ENCODE data around the gene PTPRM. TPM values are rescaled to one million over a fixed set of nuclear protein-coding genes. Genes with fewer than 3 reads are reported as not detected.

The PTPRM gene
- total RNA-seq, 1 donor from 2014 or later = 32.3 TPM

DNA sequence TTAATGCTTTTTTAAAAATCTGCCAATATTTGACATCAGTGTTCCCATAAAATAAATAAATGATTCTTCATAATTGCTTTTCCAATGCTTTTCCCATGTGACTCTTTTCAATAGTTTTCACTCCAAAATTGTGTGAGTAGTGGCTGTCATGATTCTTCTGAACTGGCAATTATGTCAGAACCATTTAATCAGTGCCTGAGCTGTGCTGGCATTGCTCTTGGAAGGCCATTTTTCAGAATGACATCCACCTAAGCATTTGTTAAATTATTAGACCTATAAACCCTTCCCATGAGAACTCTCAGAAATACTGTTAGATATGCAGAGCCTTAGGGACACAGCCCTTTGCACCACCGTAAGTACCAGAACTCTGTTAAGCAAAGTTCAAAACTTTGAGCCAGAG is 707.3 kb downstream of the PTPRM start:
- DNase-seq (ENCODE audit: low read depth in 2 of 2) = no peak

DNA sequence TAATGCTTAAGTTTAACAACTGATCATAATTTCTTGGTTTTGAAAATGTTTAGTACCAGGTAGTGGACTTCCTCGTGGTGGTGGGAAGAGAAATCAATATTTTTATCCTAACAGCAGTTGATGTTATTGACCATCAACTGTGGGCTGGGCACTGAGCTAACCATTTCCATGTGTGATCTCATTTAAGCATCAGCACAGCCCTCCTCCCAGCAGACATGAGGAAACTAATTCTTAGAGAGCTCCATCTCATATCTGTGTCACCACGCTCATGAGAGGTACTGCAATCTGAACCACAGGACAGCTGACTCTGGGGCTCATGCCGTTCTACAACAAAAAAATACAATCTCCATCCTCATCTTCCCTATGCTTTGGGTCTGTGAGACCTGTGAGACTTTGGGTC is 709.3 kb downstream of the PTPRM start:
- DNase-seq (ENCODE audit: low read depth in 2 of 2) = no peak

GRCh38 chr18:8277270-8277669 is 710.2 kb downstream of the PTPRM start:
- DNase-seq (ENCODE audit: low read depth in 2 of 2) = no peak

- no peak for DNase-seq (ENCODE audit: low read depth in 2 of 2)
Observed at GRCh38 chr18:8279346-8279745, 712.2 kb downstream of the PTPRM start.

- no peak for DNase-seq (ENCODE audit: low read depth in 2 of 2)
Observed at GRCh38 chr18:8279781-8280330, 712.7 kb downstream of the PTPRM start.

GRCh38 chr18:8283891-8284585 is 716.9 kb downstream of the PTPRM start:
- DNase-seq (ENCODE audit: low read depth in 2 of 2) = peak; percentile 12 to 66

DNA sequence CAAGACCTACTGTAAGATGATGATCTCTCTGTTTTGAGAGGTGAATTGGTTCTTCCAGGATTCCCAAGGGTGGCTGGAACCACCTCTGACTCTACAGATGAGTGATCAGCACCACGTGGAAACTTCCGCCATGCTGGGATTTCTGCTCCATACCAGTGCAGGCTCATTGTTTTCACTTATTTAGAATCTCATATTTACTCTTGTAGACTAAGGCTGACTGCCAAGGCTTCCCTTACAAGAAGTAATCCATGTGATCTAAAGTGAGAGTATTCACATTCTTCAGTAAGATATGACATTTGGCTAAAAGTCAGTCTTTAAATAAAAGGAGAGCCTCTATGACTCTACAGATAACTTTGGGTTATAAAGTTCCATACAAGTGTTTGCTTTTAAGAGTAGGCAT is 719.2 kb downstream of the PTPRM start:
- no peak for DNase-seq (ENCODE audit: low read depth in 2 of 2)

DNA sequence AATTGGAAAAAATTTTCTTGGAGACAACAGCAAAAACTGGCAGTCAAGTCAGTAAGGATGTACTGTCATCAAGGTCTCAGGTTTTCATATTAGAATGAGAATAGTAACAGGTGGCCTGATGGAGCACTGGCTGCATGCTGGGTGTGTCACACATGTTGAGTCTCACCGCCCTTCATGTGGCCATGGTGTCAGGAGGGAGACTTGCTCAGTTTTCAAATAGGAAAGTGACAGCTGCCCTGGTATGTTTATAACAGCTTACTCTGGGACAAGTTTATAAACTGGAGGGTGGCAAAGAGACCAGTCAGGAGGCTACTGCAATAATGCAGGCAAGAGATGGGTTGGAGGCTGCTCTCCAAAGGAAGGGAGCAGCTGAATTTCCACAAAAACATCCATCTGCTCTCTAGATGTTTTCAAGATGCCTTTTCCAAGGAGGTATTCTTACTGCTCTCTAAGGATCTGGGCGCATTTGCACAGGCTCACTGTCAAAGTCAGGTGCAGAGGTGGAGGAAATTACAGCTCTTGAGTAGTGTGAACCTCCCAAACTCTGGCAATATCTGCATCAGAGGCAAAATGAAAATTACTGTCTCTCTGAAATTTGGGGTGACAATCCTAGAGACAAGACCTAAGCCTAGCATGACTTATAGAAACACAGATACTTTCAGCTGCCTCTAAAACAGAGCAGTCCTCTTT is 720.2 kb downstream of the PTPRM start:
- DNase-seq (ENCODE audit: low read depth in 2 of 2) = no peak

DNA sequence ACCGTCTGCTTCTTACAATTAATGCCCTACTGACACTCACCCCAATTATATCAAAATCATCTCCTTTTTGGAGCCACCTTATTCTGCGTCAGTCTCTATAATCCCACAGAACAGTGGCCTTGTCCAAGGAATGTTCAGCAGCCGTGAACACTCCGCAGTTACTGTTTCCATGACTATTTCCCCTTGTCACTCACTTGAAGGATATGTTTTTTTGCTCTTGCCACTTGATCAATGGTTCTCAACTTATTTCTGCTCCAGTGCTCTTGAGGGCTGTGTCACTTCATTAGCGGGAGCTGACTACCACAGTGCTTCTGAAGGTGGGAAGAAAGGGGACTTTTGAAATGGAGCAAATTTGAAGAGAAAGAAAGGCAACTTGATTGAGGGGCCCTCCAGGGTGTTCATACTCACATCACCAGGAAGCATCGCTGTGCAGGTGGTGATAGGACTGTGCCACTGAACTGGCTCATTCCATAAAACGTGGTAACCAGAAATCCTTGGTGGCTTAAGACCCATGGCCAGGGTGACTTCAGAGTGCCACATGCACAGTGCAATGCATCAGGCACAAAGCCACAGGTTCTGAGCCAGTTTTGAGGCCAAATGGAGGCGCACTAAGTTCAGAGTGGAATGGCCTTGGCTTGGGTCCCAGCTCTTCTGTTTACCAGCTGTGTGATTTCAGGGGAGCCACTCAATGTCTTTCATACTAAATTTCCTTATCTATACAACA is 721.5 kb downstream of the PTPRM start:
- no peak for DNase-seq (ENCODE audit: low read depth in 2 of 2)

- DNase-seq (ENCODE audit: low read depth in 2 of 2) = no peak
Observed at GRCh38 chr18:8290435-8290834, 723.3 kb downstream of the PTPRM start.

- DNase-seq (ENCODE audit: low read depth in 2 of 2) = no peak
Observed at GRCh38 chr18:8290913-8291312, 723.8 kb downstream of the PTPRM start.

- DNase-seq (ENCODE audit: low read depth in 2 of 2) = no peak
Observed at GRCh38 chr18:8293184-8293583, 726.1 kb downstream of the PTPRM start.

DNA sequence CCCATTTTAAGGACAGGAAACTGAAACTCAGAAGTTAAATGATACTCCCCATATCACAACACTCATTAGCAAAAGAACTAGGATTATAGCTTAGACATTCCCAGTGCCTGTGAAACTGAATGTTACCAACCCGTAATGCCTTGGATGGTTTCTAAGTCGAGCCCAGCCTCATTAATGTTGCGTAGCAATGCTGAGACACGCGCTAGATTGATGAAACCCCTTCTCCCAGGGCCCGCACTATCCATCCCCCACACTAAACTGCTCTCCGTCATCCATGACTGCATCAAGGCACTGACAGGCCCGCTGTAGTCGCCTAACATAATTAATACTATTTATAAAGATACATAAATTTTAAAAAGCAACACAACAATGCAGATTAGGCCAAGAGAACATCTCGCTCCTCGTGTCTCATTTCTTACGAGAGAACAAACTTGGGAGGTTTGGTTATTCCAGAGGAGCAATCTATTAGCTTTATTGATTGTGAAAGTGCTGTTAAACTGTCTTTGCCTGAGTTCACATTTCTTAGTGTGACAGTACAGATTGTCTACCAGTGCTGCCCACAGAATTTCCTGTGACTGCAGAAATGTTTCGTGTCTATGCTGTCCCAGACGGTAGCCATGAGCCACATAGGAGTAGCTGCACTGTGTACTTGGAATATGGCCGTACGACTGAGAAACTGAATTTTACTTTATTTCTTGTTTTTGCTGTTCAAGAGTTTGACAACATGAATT is 729.9 kb downstream of the PTPRM start:
- no peak for DNase-seq (ENCODE audit: low read depth in 2 of 2)

DNA sequence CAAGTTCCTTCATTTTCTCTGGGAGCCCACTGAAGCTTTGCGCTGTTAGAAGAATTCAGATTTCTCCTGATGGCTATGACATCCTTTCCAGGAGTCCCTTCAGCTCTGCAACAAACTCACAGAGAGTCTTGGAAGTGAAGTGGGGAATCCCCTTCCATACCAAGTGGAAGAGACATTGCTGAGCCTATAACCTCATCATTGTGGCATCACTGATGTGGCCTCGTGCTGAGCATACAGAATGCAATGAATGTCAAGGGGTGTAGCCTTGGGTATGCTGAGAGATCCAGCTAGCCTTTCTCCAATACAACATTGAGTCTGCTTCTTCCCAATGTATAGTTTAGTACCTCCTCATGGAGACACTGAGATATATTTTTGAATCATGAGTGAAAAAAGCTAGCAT is 731.1 kb downstream of the PTPRM start:
- DNase-seq (ENCODE audit: low read depth in 2 of 2) = no peak

DNA sequence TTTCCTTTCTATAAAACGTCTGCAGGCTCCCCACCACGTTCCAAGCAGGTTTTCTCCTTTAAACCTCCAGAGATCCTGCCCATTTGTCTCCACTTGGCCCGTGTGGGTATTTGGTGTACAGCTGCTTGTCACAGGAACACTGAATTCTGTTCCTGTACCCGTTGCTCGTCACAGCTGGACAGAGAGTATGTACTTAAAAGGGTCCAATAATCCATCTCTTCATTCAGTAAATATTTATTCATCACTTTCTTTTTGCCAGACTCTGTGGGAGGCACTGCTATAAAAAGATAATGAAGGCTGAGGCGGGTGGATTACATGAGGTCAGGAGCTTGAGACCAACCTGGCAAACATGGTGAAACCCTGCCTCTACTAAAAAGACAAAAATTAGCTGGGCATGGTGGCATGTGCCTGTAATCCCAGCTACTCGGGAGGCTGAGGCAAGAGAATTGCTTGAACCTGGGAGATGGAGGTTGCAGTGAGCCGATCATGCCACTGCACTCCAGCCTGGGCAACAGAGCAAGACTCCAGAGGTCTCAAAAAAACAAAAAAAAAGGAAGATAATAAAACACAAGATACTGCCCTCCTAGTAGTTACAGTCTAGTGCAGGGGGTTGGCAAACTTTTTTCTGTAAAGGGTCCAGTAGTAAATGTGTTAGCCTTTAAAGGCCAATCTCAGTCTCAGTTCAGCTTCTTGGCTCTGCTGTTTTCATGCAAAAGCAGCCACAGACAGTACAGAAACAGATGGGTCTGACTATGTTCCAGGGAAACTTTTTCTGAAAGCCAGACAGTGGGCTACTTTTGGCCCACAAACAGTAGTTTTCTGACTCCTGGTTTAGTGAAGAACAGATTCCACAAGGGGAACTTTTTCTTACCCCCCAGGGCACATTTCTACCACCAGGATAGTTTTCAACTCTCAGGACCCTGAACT is 732.2 kb downstream of the PTPRM start:
- no peak for DNase-seq (ENCODE audit: low read depth in 2 of 2)

DNA sequence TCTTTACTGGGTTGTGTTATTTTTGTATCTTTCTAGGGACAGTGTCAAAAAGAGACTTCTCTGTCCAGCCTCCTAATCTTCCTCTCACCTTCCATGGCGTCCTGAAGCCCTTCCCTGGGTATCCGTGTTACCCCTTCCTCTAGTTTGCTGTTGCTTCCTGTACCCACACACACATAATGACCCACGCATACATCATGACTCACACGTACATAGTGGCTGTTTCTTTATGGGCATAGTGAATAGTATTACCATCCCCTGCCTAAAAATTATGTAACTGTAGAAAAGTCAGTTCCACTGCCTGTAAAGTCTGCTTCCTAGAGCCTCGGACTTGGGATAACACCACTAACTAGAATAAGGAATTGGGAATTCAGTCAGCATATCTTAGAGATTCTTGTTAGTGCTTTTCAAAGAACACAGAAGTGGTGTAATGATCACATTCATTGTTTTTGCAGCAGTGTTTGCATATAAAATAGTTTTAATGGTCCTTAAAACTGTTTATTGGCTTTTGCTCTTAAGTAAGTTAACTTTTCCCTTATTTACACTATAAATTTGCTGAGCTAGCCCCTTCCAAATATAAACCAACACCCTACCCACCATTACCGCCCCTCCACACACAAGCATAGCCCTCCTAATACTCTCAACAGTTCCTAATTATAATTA is 733.8 kb downstream of the PTPRM start:
- DNase-seq (ENCODE audit: low read depth in 2 of 2) = peak in 1 of 2 donors; percentile 19

DNA sequence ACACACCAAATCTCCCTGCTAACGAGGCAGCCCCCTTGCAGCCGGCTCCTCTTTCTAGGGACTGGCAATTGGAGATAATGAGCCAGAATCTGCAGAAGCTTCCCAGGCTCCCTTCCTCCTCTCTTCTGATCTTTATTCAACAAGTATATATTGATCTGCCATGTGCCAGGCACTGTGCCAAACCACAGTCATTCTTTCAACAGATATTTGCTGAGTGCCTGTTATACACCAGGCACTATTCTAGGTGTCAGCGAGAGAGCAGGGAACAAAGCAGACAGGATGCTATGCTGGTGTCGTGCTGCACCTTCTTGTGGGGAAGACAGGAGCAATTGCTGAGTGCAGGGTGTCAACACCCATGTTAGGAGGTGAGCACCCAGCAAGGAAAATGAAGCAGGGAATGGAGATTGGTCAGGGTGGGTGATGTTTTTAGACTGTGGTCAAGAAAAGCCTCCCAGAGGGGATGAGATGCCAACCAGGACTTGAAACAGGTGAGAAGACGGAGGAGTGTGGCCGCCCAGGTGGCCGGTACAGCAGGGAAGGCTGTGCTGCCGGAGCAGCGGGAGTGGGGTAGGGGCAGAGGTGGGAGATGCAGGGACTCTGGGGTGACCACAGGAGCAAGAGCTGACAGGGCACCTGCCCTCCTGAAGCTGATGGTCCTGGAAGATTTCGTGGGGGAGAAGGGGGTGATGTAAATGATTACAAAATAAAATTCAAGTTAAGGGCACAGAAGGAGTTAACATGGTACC is 734.5 kb downstream of the PTPRM start:
- no peak for DNase-seq (ENCODE audit: low read depth in 2 of 2)

- DNase-seq (ENCODE audit: low read depth in 2 of 2) = no peak
Observed at GRCh38 chr18:8303151-8303755, 736.1 kb downstream of the PTPRM start.

DNA sequence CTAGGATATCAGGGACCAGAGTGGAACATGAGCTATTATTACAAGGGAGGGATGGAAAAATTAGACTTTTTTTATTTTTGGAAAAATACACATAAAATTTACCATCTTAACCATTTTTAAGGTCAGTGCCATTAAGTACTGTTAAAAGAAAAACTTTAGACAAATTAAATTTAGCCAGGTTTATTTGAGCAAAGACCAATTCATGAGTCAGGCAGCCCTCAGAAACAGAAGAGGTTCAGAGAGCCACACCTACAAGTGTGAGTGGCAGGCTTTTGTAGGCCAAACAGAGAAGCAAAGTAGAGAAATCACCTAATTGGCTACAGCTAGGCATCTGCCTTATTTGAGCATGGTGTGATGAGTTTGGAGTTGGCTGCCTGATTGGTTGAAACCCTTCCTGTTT is 740.8 kb downstream of the PTPRM start:
- DNase-seq (ENCODE audit: low read depth in 2 of 2) = no peak

Data from dermis microvascular lymphatic vessel endothelial cell (primary cell).